Activated CD4-positive, CD25-positive, alpha-beta regulatory T cell (primary cell): Measurements from ENCODE around the gene ATP13A2.

Experiments
- DNase-seq, 4 experiments: peaks; one replicate each; lab custom pipeline; 2025; lab: John Stamatoyannopoulos, UW

ATP13A2 gene

DNA sequence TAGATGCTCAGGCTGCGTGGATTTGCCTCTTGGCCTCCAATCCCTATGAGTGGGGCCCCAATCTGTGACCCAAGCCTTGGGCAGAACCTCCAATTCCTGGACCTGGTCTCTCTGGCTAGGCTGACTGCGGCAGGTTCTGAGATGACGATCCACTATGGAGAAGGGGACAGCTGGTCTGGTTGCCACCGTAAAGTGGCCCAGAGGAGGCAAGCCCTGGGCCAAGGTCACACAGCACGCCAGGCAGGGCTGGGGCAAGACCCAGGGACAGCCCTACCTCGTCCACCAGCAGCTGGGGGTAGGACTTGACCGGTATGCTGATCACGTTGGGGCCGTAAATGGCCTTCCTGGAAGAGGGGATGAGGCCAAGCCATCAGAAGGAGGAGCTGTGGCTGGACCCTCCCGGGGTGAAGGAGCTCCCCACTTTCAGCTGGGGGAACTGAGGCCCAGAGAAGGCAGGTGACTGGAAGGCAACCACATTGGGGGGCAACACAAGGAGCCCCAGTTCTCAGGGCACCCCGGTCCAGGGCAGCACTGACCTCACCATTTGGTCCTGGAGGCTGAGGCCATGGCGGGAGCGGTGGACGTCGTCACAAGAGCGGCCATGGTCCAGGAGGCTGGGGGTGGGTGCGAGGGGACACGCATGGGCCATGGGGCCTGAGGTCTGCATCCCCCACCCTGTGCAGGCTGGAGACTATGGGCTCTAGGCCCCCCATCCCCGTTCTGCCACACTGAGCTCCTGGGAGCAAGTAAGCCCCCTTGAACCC, 9.8 kb downstream of the ATP13A2 start:
- DNase-seq: no peak

DNA sequence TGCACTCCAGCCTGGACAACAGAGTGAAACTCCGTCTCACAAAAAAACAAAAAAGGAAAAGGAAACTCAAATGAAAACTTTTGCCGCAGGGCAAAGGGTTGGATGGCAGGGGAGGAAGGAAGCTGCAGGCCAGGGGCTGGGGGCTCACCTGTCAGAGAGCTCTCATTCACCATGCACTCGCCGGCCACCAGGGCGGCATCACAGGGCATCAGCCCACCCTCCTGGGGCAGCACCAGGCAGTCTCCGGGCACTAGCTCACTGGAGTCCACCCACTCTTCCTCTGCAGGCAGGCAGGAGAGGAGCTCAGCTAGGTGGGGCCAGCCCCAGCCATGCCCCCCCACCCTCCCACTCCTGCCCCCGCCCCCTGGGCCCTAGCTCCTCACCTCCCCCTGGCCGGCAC, 11.9 kb downstream of the ATP13A2 start:
- DNase-seq: no peak

DNA sequence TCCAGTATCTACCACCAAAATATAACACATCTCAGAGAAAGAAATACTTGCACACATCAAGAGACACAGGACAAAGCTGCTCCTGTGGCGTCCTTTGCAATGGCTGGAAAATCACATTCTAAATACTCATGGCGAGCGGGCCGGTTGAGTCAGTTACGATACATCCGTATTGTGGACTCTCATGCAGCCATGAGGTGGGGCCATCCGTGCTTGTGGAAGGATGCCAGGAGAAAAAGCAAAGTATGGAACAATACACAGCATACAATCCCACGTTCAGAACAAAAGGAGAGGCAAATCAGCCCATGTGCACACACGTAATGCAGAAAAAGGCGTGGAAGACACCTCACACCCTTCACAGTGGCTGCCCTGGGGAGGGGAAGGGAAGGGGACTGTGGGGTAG, 13.1 kb downstream of the ATP13A2 start:
- DNase-seq: no peak

DNA sequence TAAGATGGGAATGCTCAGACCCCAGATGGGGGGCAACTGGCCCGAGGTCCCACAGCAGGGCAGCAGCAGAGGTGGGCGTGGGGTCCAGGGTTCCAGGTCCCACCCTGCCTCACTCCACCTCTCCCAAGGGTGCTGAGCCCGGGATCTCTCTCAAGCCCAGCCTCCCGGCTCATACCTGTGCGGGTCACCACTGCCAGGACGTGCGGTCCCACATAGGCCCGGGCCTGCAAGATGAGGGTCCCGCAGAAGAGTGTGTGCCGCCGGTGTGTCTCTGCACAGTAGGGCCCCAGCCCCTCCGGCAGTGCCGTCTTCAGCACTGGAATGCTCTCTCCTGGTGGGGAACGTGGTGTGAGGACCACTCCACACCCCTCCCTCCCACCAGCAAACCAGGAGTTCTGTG, 14.9 kb downstream of the ATP13A2 start:
- DNase-seq: no peak

DNA sequence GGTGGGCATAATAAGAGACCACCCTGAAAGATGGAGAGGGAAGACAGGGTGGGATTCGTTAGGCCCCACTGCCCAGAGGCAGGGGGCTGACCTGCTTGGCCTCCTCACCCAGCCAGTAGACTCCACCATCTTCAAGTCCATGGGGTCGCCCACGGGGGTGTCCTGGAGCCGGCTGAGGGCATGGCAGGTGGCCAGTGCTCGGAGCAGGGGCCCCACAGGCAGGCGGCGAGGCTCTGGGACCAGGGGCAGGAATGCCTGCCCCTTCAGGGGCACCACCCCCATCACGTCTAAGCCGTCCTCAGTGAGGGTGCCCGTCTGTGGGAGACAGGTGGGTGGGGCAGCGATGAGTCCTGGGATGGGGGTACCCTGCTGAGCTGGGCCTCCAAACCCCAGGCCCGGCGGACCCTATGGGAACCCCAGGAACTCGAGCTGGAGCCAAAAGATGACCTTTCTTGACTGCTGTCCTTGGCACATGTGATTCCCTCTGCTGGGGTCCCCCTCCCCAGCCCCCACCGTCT, 18.1 kb downstream of the ATP13A2 start:
- no peak for DNase-seq

DNA sequence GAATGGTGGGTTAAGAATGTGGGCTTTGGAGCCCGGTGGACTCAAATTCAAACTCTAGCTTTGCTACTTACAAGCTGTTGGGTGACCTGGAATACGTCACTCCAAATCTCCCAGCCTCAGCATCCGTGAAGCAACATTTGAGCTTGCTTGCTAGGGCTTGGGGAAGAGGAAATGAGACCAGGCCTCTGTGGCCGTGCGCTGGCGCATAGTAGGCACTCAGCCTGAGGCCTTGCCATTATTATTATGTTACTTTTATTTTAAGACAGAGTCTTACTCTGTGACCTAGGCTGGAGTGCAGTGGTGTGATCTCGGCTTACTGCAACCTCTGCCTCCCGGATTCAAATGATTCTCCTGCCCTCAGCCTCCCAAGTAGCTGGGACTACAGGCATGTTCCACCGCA, 19.1 kb downstream of the ATP13A2 start:
- DNase-seq: no peak

DNA sequence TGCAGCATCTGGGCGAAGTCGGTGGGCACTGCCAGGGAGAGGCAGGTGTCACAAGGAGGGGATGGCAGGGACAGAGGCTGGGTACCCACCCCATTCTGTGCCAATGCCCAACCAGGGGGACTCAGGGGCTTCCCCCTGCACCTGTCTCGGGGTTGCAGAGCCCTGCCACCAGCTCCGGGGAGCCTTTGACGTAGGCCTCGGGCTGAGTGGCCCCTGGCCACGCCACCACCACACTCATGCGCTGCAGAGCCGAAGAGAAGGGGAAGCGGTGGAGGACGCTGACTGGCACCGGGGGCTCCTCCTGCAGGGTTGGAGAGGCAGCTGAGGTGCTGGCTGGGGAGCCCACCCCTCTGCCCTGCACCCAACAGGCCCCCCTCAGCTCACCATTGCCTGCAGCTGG, 19.6 kb downstream of the ATP13A2 start:
- no peak for DNase-seq

DNA sequence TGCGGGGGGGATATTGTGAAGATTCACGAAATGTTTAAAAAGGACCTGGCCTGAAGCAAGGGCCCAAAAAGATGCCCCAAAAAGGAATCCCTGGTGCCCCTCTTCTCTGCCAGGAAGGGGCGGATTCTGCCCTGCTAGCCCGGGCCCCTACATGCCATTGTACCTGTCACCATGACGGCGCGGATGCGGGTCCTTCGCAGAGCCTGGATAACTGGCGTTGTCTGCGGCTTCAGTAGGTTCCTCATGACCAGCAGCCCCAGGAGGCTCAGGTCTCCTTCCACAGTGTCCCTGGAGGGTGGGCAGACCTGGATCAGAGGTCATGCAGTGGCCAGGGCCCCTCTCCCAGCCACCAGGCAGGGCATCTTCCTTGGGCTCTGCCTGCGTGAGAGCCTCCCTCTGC, 20.2 kb downstream of the ATP13A2 start:
- no peak for DNase-seq

DNA sequence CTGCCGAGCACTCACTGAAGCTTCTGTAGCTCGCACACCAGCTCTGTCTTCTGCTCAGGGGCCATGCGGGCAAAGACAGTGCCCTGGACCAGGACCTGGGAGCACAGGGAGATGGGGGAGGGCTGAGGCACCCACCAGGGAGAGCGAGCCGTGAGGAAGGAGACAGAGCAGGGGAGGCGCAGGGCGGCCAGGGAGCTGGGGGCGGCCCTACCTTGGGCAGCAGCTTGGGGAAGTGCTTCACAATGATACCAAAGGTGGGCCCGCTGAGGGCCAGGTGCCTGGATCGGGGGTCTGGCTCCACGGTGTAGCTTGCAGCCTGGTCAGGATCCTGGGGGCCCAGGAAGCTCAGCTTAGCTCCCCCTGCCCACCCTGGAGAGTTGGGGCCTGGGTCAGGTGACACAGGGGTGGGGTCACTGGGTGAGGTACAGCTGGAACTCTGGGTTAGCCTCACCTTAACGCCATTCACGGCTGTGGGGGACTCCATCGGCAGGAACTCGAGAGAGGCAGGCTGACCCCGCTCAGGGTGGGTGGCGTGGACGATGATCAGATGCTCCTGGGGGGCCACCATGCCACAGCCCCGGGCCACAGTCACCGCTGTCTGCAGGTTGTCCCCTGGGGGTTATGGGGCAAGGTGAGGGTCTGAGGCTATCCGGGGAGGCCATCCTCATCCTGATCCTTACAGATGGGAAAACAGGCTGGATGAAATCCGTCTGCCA, 21.9 kb downstream of the ATP13A2 start:
- no peak for DNase-seq

DNA sequence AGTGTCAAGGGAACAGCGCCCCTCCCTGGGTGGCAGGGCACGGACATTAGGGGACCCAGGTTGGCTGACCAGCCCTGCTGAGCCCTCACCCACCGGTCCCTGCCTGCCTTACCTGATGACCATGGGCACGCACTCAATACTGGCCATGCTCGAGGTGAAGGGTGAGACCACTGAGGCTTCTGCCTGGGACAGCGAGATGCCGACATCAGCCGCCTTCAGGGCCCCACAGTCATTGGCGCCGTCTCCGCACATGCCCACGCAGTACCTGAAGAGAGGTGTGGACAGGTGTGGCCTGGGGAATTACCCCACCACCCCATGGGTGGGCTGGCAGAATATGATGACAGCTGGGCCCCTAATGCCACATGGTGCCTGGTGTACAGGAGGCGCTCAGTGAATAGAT, 23.5 kb downstream of the ATP13A2 start:
- DNase-seq: no peak

DNA sequence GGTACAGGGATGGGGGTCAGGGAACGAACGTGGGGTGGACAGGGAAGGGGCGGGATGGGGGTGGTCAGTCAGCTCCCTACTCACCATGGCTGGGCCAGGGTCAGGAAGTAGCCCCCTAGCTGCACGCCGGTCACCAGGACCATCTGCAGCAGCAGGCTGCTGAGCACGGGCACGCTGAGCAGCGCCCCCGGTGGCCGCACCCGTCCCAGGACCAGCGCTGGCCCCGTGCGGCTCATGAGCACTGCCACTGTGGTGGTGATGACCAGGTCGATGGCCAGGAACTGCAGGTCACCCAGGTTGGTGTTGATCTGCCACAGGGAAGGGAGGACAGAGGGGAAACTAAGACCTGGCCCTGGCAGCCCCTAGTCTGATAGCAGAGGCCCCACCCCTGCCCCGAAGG, 24.8 kb downstream of the ATP13A2 start:
- no peak for DNase-seq

DNA sequence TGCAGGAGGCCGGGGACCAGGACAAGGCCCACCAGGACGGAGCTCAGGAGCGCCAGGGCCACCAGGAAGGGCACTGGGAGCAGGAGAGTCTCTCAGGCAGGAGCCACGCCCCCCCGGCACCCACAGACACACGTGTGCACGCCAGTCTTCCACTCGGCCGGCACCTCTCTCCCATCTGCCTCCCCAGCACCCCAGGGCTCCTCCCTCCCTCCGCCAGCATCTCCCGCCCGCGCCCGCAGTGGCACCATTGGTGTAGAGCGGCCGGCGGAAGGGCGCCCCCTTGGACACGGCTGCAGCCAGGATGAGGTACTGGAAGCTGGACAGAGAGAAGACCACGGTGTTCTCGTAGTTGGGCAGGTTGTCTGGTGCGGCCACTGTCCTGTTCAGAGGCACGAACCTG, 25.2 kb downstream of the ATP13A2 start:
- no peak for DNase-seq

DNA sequence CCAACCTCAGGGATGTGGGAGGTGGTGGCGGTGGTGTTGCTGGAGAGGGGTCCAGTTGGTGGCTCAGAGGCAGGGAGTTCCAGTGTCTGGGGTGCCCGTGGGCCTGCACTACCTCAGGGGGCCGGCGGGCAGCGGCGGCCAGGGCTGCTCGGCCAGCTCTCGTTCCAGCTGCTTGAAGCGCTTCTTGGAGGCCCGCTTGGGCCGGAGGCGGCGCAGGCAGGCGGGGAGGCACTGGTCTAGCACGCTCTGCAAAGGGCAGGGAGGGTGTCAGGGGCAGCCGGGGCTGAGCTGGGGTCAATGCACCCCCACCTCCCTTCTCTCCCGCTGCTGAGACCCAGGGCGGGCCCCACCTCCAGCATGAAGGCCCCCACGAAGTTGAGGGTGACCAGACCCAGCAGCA, 25.6 kb downstream of the ATP13A2 start:
- DNase-seq: no peak

DNA sequence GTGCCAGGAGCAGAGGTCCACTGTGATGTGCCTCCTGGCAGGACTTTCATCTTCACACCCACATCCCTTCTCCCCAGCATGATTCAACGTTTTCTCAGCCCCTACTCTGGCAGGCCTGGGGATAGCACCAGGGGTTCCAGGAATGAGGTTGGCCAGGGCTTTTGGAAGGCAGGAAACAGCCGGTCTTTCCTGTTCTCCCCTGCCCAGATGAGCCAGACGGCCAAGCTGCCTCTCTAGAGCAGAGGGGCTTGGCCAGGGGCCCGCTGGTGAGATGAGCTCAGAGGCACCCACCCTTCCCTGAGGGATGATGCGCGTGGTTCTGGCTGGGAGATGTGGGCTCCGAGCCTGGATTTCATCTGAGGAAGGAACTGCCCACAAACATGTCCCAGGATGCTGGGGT, 27.0 kb downstream of the ATP13A2 start:
- DNase-seq: no peak

DNA sequence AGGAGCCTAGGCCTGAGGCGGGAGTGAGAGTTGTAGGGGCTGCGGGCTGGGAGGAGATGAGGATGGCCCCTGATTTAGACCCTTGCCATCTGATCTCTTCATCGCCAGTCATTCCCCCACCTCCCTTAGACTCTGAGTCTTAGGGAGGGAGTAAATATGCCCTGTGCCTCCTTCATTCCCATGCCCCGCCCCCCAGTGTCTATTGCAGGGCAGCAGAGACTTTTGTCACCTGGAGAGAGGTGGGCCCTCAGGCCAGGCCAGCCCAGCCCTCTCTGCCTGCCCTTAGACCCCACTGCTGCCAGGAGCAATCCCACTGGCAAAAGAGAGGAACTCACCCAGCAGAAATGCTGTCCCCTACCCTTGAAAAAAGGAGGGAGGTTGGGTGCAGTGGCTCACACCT, 28.1 kb downstream of the ATP13A2 start:
- DNase-seq: no peak

DNA sequence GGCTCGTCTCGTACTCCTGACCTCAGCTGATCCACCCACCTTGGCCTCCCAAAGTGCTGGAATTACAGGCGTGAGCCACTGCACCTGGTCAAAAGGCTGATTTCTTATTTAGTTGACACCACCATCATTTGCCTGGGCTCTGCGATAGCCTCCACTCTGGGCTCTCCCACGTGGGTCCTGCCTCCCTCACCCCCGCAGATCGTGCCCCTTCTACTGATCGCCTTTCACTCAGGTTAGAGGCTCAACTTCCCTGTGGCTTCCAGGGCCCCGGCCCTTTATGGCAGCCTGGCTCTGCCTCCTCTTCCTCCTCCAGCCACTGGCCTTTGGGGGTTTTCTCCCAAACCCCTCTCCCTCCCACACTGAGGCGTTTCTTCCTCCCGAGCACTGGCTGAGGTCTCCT, 28.8 kb downstream of the ATP13A2 start:
- no peak for DNase-seq

DNA sequence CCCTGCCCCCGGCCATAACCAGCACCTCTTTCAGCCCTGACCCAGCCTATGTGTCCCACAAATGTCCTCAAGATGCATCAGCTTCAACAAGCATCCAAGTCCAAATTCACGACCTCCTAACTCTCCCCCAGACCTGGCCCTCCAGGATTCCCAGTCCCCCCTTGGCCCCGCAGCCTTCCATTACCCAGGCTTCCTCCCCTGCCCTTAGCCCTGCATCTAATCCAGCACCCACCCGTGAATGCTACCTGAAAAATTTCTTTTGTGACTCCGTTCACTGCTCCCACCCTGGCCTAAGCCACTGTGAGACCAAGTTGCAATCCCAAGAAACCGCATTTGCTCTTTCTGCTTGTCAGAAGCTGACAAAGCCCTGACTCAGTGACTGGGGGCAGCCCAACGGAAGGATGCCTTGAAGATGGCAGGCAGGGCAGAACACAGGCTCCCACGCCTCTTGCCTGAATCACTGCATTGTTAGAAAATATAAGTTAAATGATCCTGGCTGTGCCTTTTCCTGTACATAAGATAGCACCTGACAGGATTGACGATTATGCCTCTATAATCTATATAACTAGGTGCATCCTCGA, 30.4 kb downstream of the ATP13A2 start:
- DNase-seq: no peak

DNA sequence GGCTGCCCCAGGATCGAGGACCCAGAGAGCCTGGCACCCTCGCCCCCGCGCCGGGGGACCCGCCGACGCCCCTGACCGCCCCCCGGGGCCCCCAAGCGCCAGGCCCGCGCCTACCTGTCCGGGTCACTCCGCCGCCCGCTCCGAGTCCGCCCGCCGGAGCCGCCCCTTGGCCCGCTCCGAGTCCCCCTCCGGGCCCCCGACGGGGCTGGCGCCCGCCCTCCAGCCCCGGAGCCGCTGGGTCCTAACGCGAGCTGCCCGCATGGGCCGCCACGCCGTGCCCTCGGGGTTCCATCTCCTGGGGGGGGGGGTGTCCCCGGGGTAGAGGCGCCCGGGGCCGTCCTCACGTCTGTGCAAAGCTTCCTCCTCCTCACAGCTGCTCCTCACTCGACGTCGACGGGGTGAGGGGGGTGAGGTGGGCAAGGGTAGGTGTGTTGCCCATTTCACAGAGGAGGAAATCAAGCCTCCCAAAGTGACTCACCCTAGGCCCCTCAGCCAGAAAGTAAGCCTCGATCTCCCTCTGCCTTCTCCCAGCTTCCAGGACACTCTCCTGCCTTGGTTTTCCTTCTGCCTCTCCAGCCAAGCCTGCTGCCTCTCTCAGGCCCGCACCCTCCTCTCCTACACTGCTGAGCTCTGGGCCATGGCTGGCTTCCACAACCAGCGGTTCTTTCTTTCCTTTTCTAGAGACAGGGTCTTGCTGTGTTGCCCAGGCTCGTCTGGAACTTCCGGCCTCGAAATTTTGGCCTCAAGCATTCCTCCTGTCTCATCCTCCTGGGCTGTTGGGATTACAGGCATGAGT, 31.1 kb downstream of the ATP13A2 start, which contains the start of gene MFAP2:
Gene MFAP2 (minus strand): TSS at position 148 of the 796 bp plus-strand sequence. CDS start 2,347 bp downstream, outside the sequence.
- no peak for DNase-seq

DNA sequence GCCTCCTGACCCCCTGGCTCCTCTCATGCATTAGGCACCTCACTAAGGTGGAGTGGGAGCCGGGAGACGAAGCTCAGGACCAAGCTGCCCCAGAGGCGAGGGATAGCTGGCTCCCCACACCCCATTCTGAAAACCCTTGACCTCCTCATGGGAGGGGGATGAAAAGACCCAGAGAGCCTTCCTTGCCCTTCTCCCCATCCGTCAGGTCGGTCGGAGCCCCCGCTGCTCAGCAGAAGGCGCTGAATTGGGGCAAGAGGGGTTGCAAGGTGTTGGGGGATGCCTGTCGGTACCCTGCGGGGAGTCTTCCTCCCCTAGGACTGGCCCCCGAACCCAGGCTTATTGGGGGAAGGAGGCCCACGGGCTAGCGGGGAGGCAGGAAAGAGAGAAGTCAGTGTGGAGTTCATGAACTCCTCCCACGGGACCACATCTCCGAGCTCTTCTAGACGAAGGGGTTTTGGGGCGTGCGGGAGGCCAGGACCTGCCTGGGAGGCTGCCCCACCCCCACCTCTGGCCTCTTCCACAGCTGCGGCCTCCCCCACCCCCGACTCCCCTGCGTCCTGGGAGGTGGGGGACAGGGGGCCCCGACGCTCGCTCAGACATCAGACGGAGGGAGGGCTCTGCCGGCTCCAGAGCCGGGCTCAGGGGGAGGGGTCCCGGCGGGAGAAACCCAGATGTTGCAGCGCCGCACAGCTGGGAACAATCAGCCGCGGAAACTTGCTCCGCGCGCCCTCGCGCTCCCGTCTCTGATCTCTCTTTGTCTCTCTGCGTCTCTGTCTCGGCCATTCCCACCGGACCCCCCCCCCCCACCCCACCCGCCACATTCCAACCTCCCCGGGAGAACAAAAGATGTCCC, 32.0 kb downstream of the ATP13A2 start:
- no peak for DNase-seq

DNA sequence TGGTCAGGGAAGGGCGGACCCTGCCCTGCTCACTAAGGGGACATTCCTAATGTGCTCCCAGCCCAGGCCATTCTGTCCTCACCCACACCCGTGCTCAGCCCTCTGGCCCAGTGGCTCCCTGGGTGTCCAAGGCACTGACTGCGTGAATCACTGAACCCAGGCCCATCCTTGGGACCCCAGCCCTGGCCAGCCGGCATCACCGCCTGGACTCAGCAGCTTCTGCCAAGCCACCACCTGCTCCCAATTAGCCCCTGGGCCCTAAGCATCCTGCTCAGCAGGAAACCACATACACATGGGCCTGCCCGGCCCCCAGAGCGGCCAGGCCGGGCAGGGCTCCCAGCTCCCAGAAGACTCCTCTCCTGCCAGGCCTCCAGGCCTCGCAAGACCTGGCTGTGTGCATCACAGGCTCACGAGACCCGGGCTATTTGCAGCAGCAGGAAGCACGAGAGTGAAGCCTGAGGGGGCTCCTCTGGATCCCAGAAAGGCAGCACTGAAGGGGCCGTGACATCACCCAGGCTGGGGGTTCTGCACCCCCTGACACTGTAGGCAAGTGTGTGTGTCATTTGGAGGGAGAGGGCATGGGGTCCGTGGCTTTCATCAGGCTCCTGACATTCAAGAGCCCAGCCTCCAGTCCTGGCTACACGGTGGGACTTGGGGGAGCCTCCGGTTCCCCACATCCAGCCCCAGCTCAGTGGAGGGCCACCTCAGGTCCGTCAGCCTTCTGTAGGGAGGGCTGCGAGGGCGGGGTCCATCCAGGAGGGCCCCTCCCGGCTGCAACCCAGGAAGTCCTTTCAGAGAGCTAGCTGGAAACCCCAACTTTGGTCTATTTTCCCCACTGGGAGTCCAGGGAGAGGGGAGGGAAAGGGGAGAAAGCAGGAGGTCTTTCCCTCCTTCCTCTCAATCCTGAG, 32.9 kb downstream of the ATP13A2 start:
- no peak for DNase-seq
